ENCODE data around the gene MAP3K14. TPM values are rescaled to one million over a fixed set of nuclear protein-coding genes. Genes with fewer than 3 reads are reported as not detected.
"Not testable (repeated sequence)": the region's sequence is repeated elsewhere in the genome, so short reads cannot be mapped to it uniquely, and the experiment has no call there.

The MAP3K14 gene
- total RNA-seq, 1 experiment from 2014 or later = 35.5 TPM

DNA sequence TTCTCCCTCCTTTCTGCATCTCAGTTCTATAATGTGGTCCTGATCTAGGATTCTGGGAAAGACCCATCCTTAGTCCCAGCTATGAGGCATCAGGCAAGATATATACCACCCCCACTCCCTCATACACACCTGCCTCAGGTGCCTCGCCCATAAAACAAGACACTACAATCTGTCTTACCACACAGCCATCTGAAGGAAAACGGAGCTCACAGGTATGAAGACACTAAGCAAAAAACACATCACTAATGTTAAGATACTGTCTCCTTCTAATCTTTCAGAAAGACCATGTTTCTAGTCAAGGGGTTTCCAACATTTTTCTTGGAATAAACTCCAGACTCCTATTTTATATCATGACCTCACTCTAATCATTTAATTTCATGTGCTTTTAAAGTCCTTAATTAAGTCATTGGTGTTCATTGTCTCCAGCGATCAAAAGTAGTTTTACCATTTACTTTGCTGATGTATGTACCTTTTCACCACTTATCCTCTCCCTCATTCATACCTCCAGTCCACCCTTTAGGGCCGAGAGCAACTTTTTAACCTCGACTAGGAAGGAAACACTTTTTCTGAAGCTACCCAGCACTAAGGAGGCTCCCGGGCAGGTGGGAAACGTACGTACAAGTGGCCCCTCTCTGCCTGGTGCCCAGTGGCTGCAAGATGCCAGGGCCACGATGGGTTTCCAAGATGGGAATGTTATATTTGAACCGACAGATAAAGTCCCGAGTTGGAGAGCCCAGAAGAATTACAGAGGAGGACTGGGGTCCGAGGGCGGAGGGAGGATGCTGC lies 979 bp downstream of the MAP3K14 start:
- no peak for DNase-seq (ENCODE audit: low spot score)

DNA sequence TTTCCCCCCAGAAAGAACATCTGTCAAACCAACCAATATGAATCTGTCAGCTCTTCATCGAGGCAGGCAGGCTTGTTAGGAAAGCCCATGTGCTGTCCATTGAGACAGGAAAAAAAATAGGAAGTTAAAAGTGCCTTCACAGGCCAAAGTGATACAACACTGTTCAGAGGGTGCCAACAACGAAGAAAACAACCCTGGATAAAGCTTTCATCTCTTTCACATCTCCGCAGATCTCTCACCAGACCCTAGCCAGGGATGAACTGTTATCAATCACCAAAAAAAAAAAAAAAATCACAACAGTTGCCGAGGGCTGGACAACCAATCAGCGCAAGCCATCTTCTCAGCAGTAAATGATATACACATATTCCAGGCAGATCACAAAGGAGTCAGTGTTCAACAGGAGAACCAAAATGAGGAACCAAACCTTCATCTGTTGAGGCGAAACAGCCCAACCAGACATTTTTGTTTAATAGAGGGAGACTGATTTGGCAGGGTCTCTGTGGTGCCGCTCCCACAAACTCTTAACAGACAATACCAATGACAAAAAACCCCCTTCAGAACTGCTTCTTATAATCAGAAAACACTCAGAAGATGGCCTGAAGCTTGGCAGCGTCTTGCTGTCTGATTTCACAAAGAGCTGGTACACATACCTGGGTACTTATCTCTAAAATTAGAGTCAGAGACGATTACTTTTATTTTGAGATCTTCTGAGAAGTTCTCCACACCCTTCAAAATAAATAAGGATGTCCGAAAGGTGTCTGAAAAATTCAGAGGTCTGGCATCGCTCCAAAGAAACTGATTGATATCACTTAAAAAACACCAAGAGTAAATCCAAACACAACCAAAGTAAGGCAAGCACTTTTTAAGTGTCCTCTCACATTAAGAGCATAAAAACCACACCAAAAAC lies 1.8 kb downstream of the MAP3K14 start:
- peak; percentile 40 for DNase-seq (ENCODE audit: low spot score)

DNA sequence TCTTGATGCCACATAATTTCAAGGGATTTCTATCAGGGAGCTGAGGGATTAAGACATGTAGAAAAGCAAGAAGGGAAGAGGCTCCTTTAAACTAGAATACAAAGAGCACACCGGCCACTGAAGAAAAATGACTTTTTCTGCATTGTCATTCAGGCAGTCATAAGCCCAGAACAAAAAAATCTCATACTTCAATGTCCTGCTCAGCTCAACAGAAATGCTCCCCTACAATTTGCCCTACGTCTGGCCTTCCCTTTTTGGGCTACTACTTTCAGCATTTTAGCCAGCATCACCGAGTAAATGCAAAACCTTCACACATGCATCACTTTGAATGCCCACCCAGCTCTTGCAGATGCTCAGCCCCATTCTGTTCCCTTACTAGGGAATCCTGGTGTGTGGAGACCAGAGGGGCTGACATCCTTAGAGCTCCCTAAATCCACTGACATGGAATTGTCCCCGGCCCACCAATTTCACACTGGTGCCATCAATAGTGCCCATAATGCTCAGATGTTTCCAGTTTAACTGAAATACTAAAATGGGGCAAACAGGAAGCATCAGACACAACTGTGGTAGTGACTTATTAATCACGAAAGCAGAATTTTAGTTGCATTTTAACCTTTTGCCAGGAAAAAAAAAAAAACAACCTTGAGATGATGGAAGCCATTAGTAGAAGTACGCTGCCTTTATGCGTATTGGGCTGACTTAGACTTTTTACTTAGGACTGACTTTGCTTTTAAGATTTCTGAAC lies 2.7 kb downstream of the MAP3K14 start:
- DNase-seq (ENCODE audit: low spot score) = no peak

- no peak for DNase-seq (ENCODE audit: low spot score)
Measured at GRCh38 chr17:45313421-45313771, 3.4 kb downstream of the MAP3K14 start.

DNA sequence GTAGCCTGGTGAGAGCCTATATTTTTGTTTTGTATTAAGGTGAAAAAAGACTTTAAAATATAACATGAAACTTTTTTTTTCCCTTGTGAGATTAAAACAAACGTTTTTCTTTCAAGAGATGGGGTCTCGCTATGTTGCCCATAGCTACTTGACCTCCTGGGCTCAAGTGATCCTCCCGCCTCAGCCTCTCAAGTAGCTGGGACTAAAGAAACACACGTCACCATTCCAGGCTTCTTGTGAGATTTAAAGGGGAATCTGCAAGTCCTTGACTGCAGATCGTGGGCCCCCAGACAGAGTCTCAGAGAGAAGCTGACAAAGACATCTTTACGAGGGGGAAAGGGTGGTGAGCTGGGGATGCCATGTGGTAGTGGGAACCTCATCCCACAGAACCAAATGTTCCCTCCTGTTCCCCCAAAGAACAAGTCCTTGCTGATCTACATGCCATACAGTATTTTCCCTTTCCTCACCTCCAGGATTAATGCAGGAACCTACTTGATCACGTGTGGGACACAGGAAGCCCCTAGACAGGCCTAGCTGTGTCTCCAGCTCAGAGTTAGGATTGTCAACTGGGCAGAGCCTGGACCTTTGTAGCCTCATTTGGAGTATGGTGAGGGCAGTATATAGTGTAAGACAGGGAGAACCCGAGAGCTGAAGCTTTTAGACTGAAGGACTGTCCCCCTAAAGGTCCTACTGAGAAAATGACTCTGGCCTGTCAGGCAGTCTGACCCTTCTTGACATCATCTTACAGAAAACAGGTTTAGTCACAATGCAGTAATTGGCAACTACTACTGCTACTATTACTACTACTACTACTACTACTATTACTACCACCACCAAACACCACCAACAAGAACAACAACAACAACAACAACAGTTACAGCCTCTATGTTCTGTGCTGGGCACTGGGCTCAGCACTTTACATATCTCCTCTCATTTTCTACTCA lies 4.1 kb downstream of the MAP3K14 start:
- no peak for DNase-seq (ENCODE audit: low spot score)

GRCh38 chr17:45311760-45312476 lies 4.9 kb downstream of the MAP3K14 start:
- peak; percentile 85 for DNase-seq (ENCODE audit: low spot score)

DNA sequence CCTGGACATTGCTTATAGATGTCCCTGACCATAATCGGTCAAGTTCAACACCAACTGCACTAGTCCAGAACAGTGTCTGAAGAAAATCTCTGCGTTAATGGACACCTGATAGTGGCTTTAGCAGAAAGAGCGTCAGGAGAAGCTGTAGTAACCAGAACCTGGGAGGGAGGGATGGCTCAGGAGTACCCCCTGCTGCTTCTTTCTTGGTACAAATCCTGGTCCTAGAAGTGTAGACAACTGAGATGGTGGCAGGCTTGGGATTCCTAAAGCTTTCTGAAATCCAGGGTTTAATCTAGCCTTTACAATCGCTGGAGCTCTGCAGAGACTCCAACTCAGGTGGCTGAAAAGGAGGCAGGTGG lies 5.4 kb downstream of the MAP3K14 start:
- DNase-seq (ENCODE audit: low spot score) = no peak

GRCh38 chr17:45310380-45311324 lies 6.2 kb downstream of the MAP3K14 start:
- DNase-seq (ENCODE audit: low spot score) = no peak

- no peak for DNase-seq (ENCODE audit: low spot score)
Measured at GRCh38 chr17:45309400-45309799, 7.4 kb downstream of the MAP3K14 start.

DNA sequence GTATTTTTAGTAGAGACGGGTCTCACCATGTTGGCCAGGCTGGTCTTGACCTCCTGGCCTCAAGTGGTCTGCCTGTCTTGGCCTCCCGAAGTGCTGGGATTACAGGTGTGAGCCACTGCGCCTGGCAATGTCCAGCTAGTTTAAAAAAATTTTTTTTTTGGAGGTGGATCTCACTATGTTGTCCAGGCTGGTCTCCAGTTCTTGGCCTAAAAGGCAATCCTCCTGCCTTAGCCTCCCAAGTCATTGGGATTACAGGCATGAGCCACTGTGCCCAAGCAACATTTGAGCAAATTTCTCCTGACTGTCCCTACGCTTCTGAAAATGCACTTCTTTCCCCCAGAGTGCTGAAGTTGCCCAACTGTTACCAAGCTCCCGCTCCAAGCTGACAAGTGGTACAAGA lies 8.0 kb downstream of the MAP3K14 start:
- no peak for DNase-seq (ENCODE audit: low spot score)

- DNase-seq (ENCODE audit: low spot score) = no peak
Measured at GRCh38 chr17:45308016-45308365, 8.8 kb downstream of the MAP3K14 start.

GRCh38 chr17:45307290-45308015 lies 9.4 kb downstream of the MAP3K14 start:
- DNase-seq (ENCODE audit: low spot score) = peak; percentile 85

- DNase-seq (ENCODE audit: low spot score) = no peak
Measured at GRCh38 chr17:45306623-45307022, 10.2 kb downstream of the MAP3K14 start.

- DNase-seq (ENCODE audit: low spot score) = no peak
Measured at GRCh38 chr17:45306094-45306493, 10.7 kb downstream of the MAP3K14 start.

- DNase-seq (ENCODE audit: low spot score) = peak; percentile 54
Measured at GRCh38 chr17:45305530-45306087, 11.2 kb downstream of the MAP3K14 start.

- DNase-seq (ENCODE audit: low spot score) = peak; percentile 93
Measured at GRCh38 chr17:45302649-45303173, 14.1 kb downstream of the MAP3K14 start.

- not testable (repeated sequence) for DNase-seq (ENCODE audit: low spot score)
Measured at GRCh38 chr17:45302220-45302619, 14.6 kb downstream of the MAP3K14 start.

- DNase-seq (ENCODE audit: low spot score) = no peak
Measured at GRCh38 chr17:45301674-45302073, 15.1 kb downstream of the MAP3K14 start.

All from A172 (cell line).